Measurements from ENCODE around the gene CDH23. TPM values are rescaled to one million over a fixed set of nuclear protein-coding genes. Genes with fewer than 3 reads are reported as not detected.

CDH23 gene
- total RNA-seq, 4 donors from 2014 or later: 0.57 to 5.9 (median 1.0) TPM

- no peaks in the 10 kb centered on the region for H3K36me3 ChIP-seq
- intact Hi-C loops (cut with DNase I): no loop called here
- TF ChIP-seq CTCF (IDR thresholded peaks at IDR 0.05) (no peak), POLR2A (IDR thresholded peaks at IDR 0.05) (no peak)
- 93% methylated on average over 2 of the region's 3 CpGs; no CpG with 5 or more reads in 1 of the 2 donors for WGBS, 2 donors
- H3K27me3 ChIP-seq: peaks cover 0 to 6% (median 0%) of the 10 kb centered on the region in 4 donors
- no peak overlapping the region for H3K4me3 ChIP-seq
- H3K4me1 ChIP-seq: peaks cover 0 to 12% (median 6%) of the 10 kb centered on the region in 3 donors
- H3K9me3 ChIP-seq: no peaks in the 10 kb centered on the region
- H3K27ac ChIP-seq: no peak overlapping the region
- DNase-seq: no peak
These were observed 155.2 kb downstream of the CDH23 start for GRCh38 chr10:71551970-71552369.

- H3K27me3 ChIP-seq: peaks cover 0 to 6% (median 0%) of the 10 kb centered on the region in 4 donors
These were observed 156.7 kb downstream of the CDH23 start for GRCh38 chr10:71553432-71553831.

GRCh38 chr10:71554671-71555070 is 158.0 kb downstream of the CDH23 start:
- intact Hi-C loops (cut with DNase I): no loop called here
- Histone ChIP-seq H3K4me3 (no peak overlapping the region), H3K4me1 (no peaks in the 10 kb centered on the region), H3K27me3 (peaks cover 0 to 10% (median 0%) of the 10 kb centered on the region in 4 donors), H3K27ac (no peak overlapping the region), H3K36me3 (no peaks in the 10 kb centered on the region), H3K9me3 (no peaks in the 10 kb centered on the region)
- no peak for TF ChIP-seq CTCF (IDR thresholded peaks at IDR 0.05)
- no peak for TF ChIP-seq POLR2A (IDR thresholded peaks at IDR 0.05)
- no peak for DNase-seq
- WGBS, 2 donors: 28 to 37% methylated on average over 2 of the region's 2 CpGs

More at GRCh38 chr10:71553432-71553831, 156.7 kb downstream of the CDH23 start:
- no peak overlapping the region for H3K27ac ChIP-seq
- DNase-seq: no peak
- H3K4me3 ChIP-seq: no peak overlapping the region
- TF ChIP-seq POLR2A (IDR thresholded peaks at IDR 0.05) (no peak), CTCF (IDR thresholded peaks at IDR 0.05) (no peak)
- no peaks in the 10 kb centered on the region for H3K36me3 ChIP-seq
- H3K9me3 ChIP-seq: no peaks in the 10 kb centered on the region
- intact Hi-C loops (cut with DNase I): no loop called here
- WGBS, 2 donors: 59 to 65% methylated on average over 4 to 5 of the region's 5 CpGs
- H3K4me1 ChIP-seq: peaks cover 0 to under 1% (median 0%) of the 10 kb centered on the region in 3 donors

- Histone ChIP-seq H3K9me3 (no peaks in the 10 kb centered on the region), H3K4me3 (no peak overlapping the region), H3K27me3 (peaks cover 0 to 15% (median 0%) of the 10 kb centered on the region in 4 donors), H3K27ac (no peak overlapping the region), H3K4me1 (no peaks in the 10 kb centered on the region), H3K36me3 (no peaks in the 10 kb centered on the region)
- intact Hi-C loops (cut with DNase I): no loop called here
- no peak for DNase-seq
- 73 to 77% methylated on average over 9 to 10 of the region's 10 CpGs for WGBS, 2 donors
- TF ChIP-seq CTCF (IDR thresholded peaks at IDR 0.05) (no peak), POLR2A (IDR thresholded peaks at IDR 0.05) (no peak)
These were observed 158.5 kb downstream of the CDH23 start for GRCh38 chr10:71555087-71555723.

GRCh38 chr10:71555724-71556119 is 159.0 kb downstream of the CDH23 start:
- TF ChIP-seq CTCF (IDR thresholded peaks at IDR 0.05) (no peak), POLR2A (IDR thresholded peaks at IDR 0.05) (no peak)
- WGBS, 2 donors: 67 to 80% methylated on average over 1 of the region's 1 CpG

More at GRCh38 chr10:71555724-71556119, 159.0 kb downstream of the CDH23 start:
- intact Hi-C loops (cut with DNase I): no loop called here
- Histone ChIP-seq H3K36me3 (no peaks in the 10 kb centered on the region), H3K27ac (no peak overlapping the region), H3K9me3 (no peaks in the 10 kb centered on the region), H3K4me3 (no peak overlapping the region), H3K27me3 (peaks cover 0 to 19% (median 0%) of the 10 kb centered on the region in 4 donors), H3K4me1 (no peaks in the 10 kb centered on the region)
- DNase-seq: no peak
